Ectodermal cell (in vitro differentiated cells): ENCODE results near the gene NCR2.

Source experiments
- H3K27ac ChIP-seq: 2 replicates; pipeline ENCODE4 v1.7.0; 2013; ENCODE audit warnings: mild to moderate bottlenecking, low read depth, low read length; ENCODE audit not compliant: insufficient read depth, poor library complexity, severe bottlenecking
- H3K27me3 ChIP-seq: 2 replicates; pipeline ENCODE4 v1.7.0; 2013; ENCODE audit warnings: mild to moderate bottlenecking, low read length; ENCODE audit not compliant: insufficient read depth, control insufficient read depth, poor library complexity, severe bottlenecking
- H3K36me3 ChIP-seq: one replicate; pipeline ENCODE4 v1.7.0; 2013; ENCODE audit warnings: low read length; ENCODE audit not compliant: control insufficient read depth, insufficient read depth
- H3K4me1 ChIP-seq: one replicate; pipeline ENCODE4 v1.7.0; 2013; ENCODE audit warnings: low read length; ENCODE audit not compliant: control insufficient read depth, insufficient read depth
- H3K4me3 ChIP-seq: 2 replicates; pipeline ENCODE4 v1.7.0; 2013; ENCODE audit warnings: low read depth, low read length, control low read depth; ENCODE audit not compliant: insufficient read depth
- H3K9me3 ChIP-seq: 2 replicates; pipeline ENCODE4 v1.7.0; 2013; ENCODE audit warnings: mild to moderate bottlenecking, low read length, moderate library complexity; ENCODE audit not compliant: control insufficient read depth
- WGBS, 2 experiments: methylation state at CpG; one replicate each; pipeline ENCODE4 v1.1.7; 2013; ENCODE audit warnings: missing lambda C conversion rate in 2 of 2; 5-methylcytosine and 5-hydroxymethylcytosine counted together

Gene NCR2

GRCh38 chr6:41302638-41303037, 32.8 kb upstream of the NCR2 start:
- no peaks in the 10 kb centered on the region for H3K9me3 ChIP-seq
- no peak overlapping the region for H3K4me3 ChIP-seq
- no peaks in the 10 kb centered on the region for H3K27me3 ChIP-seq
- no peaks in the 10 kb centered on the region for H3K4me1 ChIP-seq
- WGBS, 2 experiments: 90 to 93% methylated on average over 5 of the region's 5 CpGs
- H3K36me3 ChIP-seq: no peaks in the 10 kb centered on the region
- no peak overlapping the region for H3K27ac ChIP-seq

- H3K27ac ChIP-seq: no peak overlapping the region
- H3K27me3 ChIP-seq: no peaks in the 10 kb centered on the region
- no peaks in the 10 kb centered on the region for H3K36me3 ChIP-seq
- H3K4me1 ChIP-seq: no peaks in the 10 kb centered on the region
- no peaks in the 10 kb centered on the region for H3K9me3 ChIP-seq
- WGBS, 2 experiments: 57% methylated on average over 13 of the region's 13 CpGs
- no peak overlapping the region for H3K4me3 ChIP-seq
Measured at GRCh38 chr6:41306187-41306854, 29.1 kb upstream of the NCR2 start.

- Histone ChIP-seq H3K27me3 (peaks cover 13% of the 10 kb centered on the region), H3K36me3 (no peaks in the 10 kb centered on the region), H3K4me1 (peaks cover 4% of the 10 kb centered on the region), H3K27ac (no peak overlapping the region), H3K4me3 (no peak overlapping the region), H3K9me3 (no peaks in the 10 kb centered on the region)
- WGBS, 2 experiments: 87 to 100% methylated on average over 1 to 2 of the region's 2 CpGs
Measured at GRCh38 chr6:41315203-41315602, 20.2 kb upstream of the NCR2 start.

- Histone ChIP-seq H3K4me1 (peaks cover 4% of the 10 kb centered on the region), H3K27me3 (peaks cover 13% of the 10 kb centered on the region), H3K27ac (no peak overlapping the region), H3K9me3 (no peaks in the 10 kb centered on the region), H3K4me3 (no peak overlapping the region), H3K36me3 (no peaks in the 10 kb centered on the region)
- 80 to 100% methylated on average over 1 of the region's 1 CpG for WGBS, 2 experiments
Measured at GRCh38 chr6:41315943-41316620, 19.3 kb upstream of the NCR2 start.

GRCh38 chr6:41318261-41318653, 17.2 kb upstream of the NCR2 start:
- H3K27ac ChIP-seq: no peak overlapping the region
- H3K4me1 ChIP-seq: peaks cover 4% of the 10 kb centered on the region
- 32 to 33% methylated on average over 9 of the region's 9 CpGs for WGBS, 2 experiments
- peak overlapping the region; percentile 24 for H3K4me3 ChIP-seq
- H3K9me3 ChIP-seq: no peaks in the 10 kb centered on the region
- peaks cover 13% of the 10 kb centered on the region for H3K27me3 ChIP-seq
- H3K36me3 ChIP-seq: no peaks in the 10 kb centered on the region

- 32 to 33% methylated on average over 32 of the region's 33 CpGs for WGBS, 2 experiments
- peak overlapping the region; percentile 27 for H3K27ac ChIP-seq
- H3K36me3 ChIP-seq: no peaks in the 10 kb centered on the region
- peak overlapping the region; percentile 24 for H3K4me3 ChIP-seq
- H3K9me3 ChIP-seq: no peaks in the 10 kb centered on the region
- H3K4me1 ChIP-seq: peaks cover 4% of the 10 kb centered on the region
- peaks cover 13% of the 10 kb centered on the region for H3K27me3 ChIP-seq
Measured at GRCh38 chr6:41318654-41319565, 16.5 kb upstream of the NCR2 start.

- Histone ChIP-seq H3K36me3 (no peaks in the 10 kb centered on the region), H3K4me1 (peaks cover 4% of the 10 kb centered on the region), H3K27me3 (peaks cover 13% of the 10 kb centered on the region), H3K4me3 (no peak overlapping the region), H3K9me3 (no peaks in the 10 kb centered on the region), H3K27ac (no peak overlapping the region)
- WGBS, 2 experiments: 93 to 95% methylated on average over 4 of the region's 4 CpGs
Measured at GRCh38 chr6:41321183-41321582, 14.2 kb upstream of the NCR2 start.

GRCh38 chr6:41325446-41326066, 9.9 kb upstream of the NCR2 start:
- no peak overlapping the region for H3K27ac ChIP-seq
- no peak overlapping the region for H3K4me3 ChIP-seq
- H3K36me3 ChIP-seq: no peaks in the 10 kb centered on the region
- no peaks in the 10 kb centered on the region for H3K27me3 ChIP-seq
- no peaks in the 10 kb centered on the region for H3K4me1 ChIP-seq
- H3K9me3 ChIP-seq: no peaks in the 10 kb centered on the region
- 85 to 97% methylated on average over 4 of the region's 4 CpGs for WGBS, 2 experiments

GRCh38 chr6:41326092-41326491, 9.3 kb upstream of the NCR2 start:
- no peaks in the 10 kb centered on the region for H3K9me3 ChIP-seq
- H3K36me3 ChIP-seq: no peaks in the 10 kb centered on the region
- no peaks in the 10 kb centered on the region for H3K4me1 ChIP-seq
- no peaks in the 10 kb centered on the region for H3K27me3 ChIP-seq
- no peak overlapping the region for H3K27ac ChIP-seq
- WGBS, 2 experiments: 84 to 87% methylated on average over 9 of the region's 9 CpGs
- H3K4me3 ChIP-seq: no peak overlapping the region

- H3K27me3 ChIP-seq: no peaks in the 10 kb centered on the region
- no peak overlapping the region for H3K4me3 ChIP-seq
- H3K27ac ChIP-seq: no peak overlapping the region
- H3K36me3 ChIP-seq: no peaks in the 10 kb centered on the region
- H3K9me3 ChIP-seq: no peaks in the 10 kb centered on the region
- WGBS, 2 experiments: 90 to 100% methylated on average over 1 of the region's 2 CpGs
- no peaks in the 10 kb centered on the region for H3K4me1 ChIP-seq
Measured at GRCh38 chr6:41327177-41327576, 8.2 kb upstream of the NCR2 start.
